ENCODE results near the gene SLC16A5.
A peak's percentile ranks its signal among the peaks of the same experiment; 100 is the strongest.
"Not testable (repeated sequence)": the region's sequence is repeated elsewhere in the genome, so short reads cannot be mapped to it uniquely, and the experiment has no call there.

Gene SLC16A5

DNA sequence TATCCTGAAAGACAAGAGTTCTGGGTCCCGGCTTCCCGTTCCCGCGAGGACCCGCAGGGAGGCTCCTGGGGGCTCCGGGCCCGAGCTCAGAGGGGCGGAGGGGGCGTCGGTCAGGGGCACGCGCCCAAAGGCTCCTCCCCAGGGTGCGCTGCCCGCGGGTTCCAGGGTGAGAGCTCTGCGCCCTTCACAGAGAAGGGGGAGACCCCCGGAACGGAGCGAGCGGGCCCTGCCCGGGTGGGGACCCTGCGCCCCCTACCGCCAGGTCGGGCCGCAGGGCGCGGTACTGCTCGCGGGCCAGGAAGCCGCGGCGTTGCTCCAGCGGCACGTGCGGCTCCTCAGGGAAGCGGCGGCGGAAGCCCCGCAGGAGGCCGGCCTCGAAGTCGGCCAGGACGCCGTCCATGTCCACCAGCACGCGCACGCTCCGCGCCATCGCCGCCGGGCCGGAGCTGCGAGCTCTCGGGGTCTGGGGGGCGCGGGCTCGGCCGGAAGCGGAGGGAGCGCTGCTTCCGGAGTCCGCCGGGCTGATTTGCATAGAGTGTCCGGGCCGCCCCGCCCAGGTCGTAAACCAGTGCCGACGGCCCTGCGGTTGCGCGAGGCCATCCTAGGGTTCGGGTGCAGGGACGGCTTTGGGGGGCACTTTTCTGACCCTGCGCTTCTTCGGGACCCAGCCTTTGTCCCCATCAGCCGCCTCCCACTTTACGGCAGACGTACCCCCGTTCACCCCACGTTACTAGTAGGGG, 43.7 kb downstream of the SLC16A5 start, which contains the start of gene NT5C:
Gene NT5C (minus strand): TSS at position 465 of the 740 bp plus-strand sequence. CDS start 35 bp downstream, at position 430.
- DNase-seq (ENCODE audit: low spot score), result peak; percentile 61

DNA sequence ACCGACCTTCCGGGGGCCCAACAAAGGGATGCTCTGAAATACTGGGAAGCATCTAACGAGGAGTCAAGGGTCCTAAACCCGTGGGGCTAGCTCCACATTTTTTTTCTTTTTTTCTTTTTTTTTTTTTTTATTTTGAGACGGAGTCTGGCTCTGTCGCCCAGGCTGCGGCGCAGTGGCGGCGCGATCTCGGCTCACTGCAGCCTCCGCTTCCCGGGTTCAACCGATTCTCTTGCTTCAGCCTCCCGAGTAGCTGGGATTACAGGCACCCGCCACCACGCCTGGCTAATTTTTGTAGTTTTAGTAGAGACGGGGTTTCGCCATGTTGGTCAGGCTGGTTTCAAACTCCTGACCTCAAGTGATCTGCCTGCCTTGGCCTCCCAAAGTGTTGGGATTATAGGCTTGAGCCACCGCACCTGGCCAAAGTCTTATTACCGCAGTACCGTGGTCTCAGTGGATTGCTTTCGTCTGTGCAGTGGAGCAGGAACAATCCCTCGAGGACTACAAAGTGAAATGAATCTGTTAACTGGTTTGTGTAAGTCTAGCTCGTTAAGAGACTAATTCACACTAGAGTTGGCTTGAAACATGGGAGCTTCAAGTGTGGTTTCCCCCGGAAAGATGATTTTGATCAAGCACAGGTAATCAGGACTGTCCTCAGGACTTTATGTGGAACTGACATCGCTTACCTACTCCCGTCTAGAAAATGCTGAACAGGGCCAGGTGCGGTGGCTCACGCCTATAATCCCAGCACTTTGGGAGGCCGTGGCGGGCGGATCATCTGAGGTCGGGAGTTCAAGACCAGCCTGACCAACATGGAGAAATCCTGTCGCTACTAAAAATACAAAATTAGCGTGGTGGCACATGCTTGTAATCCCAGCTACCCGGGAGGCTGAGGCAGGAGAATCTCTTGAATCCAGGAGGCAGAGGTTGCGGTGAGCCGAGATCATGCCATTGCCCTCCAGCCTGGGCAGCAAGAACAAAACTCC, 44.6 kb downstream of the SLC16A5 start:
- not testable (repeated sequence) for DNase-seq (ENCODE audit: low spot score); FAIRE-seq

More for the DNA sequence above, 43.7 kb downstream of the SLC16A5 start, which contains the start of gene NT5C:
- no peak for FAIRE-seq

DNA sequence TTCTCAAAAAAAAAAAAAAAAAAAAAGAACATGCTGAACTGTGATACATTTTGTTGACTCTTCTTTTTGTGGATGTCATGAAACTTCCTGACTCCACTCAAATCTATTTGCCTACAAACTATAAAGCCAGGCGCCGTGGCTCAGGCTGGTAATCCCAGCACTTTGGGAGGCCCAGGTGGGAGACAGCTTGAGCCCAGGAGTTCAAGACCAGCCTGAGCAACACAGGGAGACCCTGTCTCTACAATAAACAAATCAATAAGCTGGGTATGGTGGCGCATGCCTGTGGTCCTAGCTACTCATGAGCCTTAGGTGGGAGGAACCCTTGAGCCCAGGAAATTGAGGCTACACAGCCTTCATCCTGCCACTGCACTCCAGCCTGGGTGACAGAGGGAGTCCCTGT, 45.2 kb downstream of the SLC16A5 start:
- FAIRE-seq (no peak), DNase-seq (ENCODE audit: low spot score) (no peak)

DNA sequence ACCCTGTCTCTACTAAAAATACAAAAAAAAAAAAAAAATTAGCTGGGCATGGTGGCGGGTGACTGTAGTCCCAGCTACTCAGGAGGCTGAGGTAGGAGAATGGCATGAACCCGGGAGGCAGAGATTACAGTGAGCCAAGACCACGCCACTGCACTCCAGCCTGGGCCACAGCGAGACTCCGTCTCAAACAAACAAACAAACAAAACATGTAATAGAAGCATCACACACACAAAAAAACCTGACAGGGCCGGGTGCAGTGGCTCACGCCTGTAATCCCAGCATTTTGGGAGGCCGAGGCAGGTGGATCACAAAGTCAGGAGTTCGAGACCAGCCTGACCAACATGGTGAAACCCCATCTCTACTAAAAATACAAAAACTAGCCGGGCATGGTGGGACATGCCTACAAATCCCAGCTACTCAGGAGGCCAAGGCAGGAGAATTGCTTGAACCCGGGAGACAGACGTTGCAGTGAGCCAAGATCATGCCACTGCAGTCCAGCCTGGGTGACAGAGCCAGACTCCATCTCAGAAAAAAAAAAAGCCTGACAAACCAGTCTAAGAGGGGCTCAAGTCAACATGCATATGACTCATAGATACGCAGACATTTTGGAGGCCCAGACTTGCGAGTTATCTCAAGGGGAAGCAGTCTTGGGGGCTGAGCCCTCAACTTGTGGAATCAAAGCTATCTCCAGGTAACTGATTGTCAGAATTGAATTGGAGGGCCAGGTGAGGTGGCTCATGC, 46.0 kb downstream of the SLC16A5 start:
- FAIRE-seq; DNase-seq (ENCODE audit: low spot score): not testable (repeated sequence)

DNA sequence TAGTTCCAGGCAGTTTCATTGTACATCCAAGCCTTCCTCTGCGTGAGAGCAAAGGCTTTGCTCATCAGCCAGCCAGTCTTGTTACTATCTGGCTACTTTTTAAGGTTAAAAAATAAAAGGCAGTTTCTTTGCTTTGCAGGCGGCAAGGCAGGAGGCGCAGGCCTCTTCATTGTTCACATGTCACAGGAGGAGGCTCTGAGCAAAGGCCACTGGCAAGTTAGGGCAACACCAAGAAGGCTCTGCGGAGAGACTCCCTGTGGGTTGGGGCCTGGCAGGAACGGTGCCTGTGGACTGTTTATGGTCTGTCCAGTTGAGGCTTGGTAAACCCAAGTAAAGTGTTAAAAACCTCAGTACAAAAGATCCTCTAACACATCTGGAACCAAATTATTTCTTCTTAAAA, 47.7 kb downstream of the SLC16A5 start:
- FAIRE-seq, result no peak
- no peak for DNase-seq (ENCODE audit: low spot score)

DNA sequence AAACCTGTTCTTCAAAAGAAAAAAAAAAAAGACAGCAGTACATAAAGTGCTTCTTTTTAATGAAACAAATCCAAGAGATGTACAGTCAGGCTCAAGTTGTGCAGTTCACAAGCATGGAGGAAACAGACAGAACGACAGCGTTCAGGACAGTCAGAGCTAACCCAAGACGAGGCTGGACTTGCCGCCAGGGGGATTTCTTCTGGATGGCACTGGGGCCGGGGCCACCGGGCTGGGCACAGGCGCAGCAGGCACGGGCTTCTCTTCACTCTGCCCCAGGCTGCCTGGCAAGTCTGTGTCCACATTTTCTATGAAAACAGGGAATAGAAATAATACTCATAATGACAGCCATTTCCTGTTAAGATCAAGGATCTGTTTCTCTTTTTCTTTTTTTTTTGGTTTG, 48.2 kb downstream of the SLC16A5 start:
- DNase-seq (ENCODE audit: low spot score) (no peak), FAIRE-seq (no peak)

DNA sequence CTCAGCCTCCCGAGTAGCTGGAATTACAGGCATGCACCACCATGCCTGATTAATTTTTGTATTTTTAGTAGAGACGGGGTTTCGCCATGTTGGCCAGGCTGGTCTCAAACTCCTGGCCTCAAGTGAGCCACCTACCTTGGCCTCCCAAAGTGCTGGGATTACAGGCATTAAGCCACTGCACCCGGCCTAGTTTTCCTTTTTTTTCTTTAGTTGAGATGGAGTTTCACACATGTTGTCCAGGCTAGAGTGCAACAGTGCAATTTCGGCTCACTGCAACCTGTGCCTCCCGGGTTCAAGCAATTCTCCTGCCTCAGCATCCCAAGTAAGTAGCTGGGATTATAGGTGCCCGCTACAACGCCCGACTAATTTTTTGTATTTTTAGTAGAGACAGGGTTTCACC, 50.0 kb downstream of the SLC16A5 start:
- not testable (repeated sequence) for FAIRE-seq

DNA sequence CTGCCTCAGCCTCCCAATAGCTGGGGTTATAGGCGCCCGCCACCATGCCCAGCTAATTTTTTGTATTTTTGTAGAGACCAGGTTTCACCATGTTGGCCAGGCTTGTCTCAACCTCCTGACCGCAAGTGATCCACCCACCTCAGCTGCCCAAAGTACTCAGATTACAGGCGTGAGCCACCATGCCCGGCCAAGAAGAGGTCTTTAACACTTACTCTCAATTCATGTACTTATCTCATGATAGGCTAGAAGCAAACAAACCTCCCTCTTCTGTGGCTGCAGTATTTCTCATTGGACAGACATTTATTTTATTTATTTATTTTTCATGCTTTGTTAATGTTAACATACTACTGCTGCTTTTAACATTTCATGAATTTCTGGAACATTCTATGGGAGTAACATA, 50.8 kb downstream of the SLC16A5 start:
- DNase-seq (ENCODE audit: low spot score) (no peak), FAIRE-seq (no peak)

More for the DNA sequence above, 50.0 kb downstream of the SLC16A5 start:
- not testable (repeated sequence) for DNase-seq (ENCODE audit: low spot score)

DNA sequence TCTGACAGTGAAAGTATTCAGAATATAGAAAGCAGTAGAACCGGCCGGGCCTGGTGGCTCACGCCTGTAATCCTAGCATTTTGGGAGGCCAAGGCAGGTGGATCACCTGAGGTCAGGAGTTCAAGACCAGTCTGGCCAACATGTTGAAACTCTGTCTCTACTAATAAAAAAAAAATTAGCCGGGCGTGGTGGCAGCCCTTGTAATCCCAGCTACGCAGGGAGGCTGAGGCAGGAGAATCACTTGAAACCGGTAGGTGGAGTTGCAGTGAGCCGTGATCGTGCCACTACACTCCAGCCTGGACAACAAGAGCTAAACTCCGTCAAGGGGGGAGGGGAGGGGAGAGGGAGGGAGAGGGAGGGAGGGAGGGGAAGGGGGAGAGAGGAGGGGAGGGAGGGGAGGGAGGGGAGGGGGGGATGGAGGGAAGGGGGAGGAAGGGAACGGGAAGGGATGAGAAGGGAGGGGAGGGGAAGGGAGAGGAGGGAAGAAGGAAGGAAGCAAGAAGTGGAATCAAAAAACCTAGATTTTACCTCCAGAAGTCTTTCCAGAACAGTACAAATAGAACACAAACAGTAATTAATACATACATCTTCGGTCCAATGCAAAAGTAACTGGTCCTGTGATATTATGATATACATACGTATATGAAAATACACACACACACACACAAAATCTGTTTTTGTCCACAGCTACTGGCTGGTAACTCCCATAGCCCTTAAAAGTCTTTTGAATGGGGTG, 54.6 kb downstream of the SLC16A5 start:
- DNase-seq (ENCODE audit: low spot score), result no peak
- no peak for FAIRE-seq

DNA sequence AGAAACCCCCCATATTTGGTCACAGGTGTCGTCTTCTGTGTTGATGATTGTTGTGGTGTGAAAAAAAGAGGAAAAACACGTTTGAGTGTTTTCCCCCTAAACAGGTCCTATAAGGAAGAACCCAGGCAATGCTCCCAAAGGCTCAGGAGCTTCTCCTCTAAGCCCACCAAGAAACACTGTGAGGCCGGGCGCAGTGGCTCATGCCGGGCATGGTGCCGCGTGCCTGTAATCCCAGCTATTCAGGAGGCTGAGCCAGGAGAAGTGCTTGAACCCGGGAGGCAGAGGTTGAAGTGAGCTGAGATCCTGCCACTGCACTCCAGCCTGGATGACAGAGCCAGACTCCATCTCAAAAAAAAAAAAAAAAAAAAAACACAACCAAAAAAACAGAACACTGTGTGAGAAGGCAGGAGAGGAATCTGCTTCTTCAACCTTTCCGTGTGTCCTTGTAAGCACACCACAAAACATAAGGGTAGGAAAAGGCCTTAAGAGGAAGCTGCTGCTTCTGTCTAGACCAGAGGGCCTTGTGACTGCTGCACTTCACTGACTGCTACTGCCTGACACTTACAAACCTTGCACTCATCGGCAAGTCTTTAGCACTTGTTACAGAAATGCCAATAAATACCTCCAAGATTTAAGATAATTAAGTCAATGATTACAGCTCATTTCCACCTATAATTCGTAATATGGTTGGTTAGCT, 57.2 kb downstream of the SLC16A5 start:
- no peak for FAIRE-seq
- DNase-seq (ENCODE audit: low spot score), result no peak

DNA sequence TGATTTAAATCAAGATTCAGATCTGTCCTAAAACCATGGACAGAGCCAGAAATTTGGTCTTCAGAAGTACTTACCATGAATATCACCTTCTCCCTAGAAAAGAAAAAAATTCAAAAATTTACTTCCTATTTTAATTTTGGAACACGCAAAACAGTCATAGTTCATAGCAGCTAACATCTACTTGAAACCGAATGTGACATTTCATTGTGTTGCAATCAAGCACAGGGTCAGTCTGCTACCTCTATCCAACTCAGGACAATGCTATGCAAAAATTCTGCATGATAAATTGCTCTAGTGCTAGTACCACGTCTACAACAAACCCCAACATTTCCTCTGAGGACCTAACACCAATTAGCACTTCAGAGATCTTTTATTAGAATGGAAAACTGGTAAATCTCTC, 58.8 kb downstream of the SLC16A5 start:
- FAIRE-seq (no peak), DNase-seq (ENCODE audit: low spot score) (no peak)

DNA sequence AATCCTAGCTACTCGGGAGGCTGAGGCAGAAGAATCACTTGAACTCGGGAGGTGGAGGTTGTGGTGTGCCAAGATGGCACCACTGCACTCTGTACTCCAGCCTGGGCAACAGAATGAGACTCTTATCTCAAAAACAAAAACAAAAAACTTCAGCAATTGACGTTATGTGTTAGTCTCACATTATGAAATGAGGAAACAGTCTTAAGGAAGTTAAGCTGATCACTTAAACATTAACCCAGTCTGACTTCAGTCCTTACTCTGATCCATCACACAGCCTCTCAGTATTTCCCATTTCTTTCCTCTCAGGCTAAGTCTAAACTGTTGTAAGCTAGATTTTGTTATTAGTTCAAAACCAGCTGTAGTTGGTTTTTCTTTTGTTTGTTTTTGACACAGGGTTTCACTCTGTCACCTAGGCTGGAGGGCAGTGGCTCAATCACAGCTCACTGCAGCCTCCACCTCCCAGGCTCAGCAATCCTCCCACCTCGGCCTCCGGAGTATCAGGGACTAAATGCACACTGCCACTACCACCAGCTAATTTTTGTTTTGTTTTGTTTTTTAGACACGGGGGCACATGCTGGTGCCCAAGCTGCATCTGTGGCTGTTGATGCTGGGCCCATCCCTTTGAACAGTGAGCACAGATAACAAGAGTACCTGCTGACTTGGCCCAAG, 60.3 kb downstream of the SLC16A5 start:
- FAIRE-seq (no peak), DNase-seq (ENCODE audit: low spot score) (no peak)

DNA sequence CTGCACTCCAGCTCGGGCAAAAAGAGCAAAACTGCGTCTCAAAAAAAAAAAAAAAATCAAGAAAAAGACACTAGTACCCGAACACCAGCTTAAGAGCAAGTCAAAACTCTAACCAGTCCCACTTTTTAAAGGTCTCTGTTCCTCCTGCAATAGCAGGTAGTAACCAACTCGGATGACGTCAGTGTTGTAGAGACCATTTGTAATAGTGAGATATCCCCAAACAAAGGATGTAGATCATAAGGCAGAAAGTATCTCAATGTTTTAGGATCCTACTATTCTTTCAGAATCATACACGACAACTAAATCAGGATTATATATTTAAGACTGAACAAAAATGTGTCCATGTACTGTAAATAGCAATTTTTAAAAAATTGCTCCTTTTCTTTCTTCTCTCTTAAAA, 64.2 kb downstream of the SLC16A5 start:
- DNase-seq (ENCODE audit: low spot score) (no peak), FAIRE-seq (no peak)

DNA sequence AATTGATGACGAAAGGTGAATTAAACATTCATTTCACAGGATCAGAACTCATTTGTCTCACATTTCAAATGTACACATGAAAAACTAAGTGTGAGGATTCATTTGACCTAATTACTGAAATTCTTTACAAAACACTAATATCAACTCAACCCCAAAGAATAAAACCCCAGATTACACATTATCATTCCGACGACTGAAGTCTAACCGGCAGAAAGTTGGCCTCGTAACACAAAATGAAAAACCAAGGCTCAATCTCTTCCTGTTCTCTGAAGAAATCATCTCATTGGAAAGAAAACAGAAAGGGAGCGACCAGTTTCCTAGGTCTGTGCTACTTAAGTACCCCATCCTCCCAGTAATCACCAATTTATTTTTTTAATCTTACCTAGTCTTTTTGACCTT, 64.8 kb downstream of the SLC16A5 start:
- DNase-seq (ENCODE audit: low spot score), result no peak
- no peak for FAIRE-seq

DNA sequence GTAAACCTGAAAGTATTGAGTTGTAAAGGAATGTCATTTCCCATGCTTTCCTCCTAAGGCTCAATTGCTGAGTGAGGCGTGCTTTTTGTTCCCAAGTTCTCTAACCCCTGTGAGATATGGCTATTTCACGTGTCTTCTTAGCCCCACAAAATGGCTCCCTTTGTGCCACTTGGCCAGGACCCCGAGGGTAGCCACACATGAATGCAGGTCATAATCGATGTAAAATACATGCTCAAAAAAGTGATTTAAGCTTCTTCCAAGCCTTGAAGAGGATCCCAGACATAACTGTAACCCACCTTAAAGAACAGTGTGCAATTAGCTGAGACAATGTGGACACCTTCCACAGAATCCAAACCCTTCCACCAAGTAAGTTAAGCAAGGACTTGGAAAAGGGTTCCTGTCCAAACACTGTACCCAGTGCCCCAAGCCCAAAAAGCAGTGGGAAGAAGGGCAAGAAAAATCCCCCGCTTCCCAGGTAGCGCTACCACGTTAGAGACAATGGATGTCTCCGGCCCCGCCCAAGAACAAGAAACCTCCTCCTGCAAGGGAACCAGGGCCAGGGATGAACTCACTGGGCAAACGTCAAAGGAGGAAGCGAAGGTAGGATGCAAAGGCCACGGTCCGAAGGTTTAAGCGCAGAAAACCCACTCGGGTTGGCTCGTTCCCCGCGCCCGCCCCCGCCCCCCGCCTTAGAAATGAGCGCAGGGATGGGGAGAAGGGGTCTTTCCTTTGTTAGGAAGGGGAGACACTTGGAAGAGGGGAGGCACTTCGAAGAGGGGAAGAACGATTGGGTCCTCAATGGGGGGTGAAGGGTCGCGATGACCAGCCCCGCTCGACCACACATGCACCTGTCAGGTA, 65.4 kb downstream of the SLC16A5 start:
- FAIRE-seq (no peak), DNase-seq (ENCODE audit: low spot score) (peak; percentile 46)

DNA sequence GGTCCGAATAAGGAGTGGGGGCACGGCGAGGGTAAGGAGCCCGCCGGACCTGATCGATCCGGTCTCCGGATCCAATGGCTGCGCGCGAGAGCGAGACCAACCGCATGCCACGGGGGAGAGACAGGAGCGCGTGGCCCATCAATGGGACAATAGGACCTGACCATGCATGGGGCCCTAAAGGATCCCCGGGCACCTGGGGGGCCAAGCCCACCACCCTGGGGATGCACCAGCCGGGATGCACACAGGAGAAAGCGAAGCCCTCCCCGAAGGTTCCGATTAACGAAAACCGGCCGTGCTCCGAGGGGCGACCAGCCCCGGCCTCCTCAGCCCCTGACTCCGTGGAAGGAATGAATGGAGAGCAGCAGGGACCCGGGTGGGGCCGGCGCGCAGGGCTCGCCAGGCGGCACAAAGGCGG, 66.0 kb downstream of the SLC16A5 start:
- FAIRE-seq (no peak), DNase-seq (ENCODE audit: low spot score) (no peak)

DNA sequence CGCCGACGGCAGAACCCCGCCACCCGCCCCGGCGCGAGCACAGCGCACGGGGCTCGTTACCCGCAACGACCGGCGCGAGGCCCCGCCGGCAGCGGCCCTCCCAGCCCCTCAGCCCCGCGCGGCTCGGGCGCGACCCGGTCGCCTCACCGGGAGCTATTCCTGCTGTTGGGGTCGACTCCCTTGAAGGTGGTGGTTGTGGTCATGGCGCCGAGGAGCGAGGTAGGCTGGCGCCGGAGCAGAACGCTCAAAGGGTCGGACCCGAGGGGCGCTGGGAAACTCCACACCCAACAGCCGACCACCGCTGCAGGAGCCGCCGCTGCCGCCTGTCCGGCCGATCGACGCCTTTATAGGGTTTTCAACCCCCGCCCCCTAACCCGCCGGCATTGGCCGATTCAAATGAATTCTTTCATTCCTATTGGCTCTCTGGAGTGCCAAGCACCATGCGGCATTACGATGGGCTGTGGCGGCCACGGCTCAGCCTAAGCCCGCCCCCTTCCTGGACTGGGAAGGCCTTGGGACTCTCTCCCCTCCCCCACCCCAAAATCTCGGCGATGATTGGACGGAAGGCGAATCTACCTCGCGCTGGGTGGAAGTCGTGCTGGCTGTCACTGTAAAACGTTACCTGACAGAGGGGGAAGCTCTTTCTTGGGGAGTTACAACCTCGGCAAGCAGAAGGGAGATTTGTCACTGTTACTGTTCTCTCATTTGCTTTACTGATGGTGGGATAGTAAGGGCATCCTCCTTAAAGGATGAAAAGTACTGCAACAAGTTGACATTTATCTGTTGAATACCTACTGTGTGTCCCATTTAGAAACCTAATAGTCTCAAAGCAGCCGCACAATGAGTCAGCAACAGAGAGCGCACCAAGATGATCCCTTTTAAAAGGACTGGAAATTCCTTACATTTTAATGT, 66.7 kb downstream of the SLC16A5 start, which contains the start of gene JPT1:
Gene JPT1 (minus strand): TSS at position 318 of the 912 bp plus-strand sequence. CDS start 115 bp downstream, at position 203.
- FAIRE-seq (peak; percentile 88), DNase-seq (ENCODE audit: low spot score) (peak; percentile 98)
